GM19468 (cell line): ENCODE results near the gene CROCC2.

Experiments
- ATAC-seq: cut with Tn5 transposase; IDR thresholded peaks from one replicate; pipeline ENCODE4 v1.9.1; 2021; ENCODE audit warnings: mild to moderate bottlenecking, moderate library complexity, moderate number of reproducible peaks; ENCODE audit not compliant: unreplicated experiment; ENCODE audit errors: extremely low read depth

The CROCC2 gene

DNA sequence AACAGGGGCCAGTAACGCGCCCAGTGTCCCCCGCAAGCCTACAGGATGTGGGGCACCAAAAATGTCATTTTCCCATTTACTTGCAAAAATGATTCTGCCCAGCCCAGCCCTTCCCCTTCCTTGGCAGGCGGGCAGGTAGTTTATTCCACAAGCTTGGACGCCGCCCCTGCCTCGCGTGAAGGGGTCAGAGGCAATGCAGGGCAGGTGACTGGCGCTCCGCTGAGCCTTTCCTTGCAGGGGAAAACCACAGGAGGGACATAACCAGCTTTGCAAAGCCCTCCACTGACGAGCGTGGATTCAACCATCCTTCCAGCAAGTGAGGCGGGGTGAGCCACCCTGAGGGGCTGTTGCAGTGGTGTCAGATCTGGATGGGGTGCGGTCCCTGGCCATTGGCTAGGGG is 15.4 kb upstream of the CROCC2 start:
- no peak for ATAC-seq

DNA sequence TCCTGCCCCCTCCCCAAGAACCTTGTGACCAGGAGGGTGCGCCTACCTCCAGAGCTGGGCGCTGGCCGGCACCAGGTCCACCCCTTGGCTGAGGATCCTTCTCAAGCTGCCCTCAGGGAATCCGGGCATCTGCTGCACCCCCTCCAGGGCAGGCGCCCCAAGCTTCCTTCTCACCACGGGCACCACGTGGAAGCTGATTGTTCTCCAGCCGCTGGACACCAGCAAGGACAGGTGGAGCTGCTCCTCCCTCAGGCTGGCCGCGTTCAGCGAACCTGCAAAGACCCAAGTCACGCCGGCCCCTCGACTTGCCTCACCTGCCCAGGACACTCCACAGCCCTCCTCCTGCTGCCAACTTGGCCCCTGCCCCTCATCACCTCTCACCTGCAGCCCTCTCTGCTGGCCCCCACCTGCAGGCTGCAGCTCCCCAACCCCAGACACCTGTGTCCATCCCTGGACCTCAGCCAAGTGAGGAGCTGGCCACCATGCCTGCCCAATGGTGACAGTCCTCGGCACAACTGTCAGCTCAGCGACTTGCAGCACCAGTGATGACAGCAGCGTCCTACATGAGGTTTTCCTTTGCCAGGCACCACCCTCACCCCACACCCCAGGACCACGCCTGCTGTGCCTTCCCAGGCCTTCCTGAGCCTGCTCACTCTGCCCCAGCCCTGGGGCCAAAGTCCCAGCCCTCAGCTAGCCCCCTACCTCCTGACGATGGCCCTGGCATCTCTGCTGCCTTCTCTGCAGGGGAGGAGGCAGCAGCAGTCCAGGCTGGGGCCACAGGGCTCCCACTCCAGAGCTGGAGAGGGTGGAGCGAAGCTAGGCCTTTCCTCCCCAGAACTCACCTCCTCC is 14.4 kb upstream of the CROCC2 start:
- ATAC-seq: no peak

DNA sequence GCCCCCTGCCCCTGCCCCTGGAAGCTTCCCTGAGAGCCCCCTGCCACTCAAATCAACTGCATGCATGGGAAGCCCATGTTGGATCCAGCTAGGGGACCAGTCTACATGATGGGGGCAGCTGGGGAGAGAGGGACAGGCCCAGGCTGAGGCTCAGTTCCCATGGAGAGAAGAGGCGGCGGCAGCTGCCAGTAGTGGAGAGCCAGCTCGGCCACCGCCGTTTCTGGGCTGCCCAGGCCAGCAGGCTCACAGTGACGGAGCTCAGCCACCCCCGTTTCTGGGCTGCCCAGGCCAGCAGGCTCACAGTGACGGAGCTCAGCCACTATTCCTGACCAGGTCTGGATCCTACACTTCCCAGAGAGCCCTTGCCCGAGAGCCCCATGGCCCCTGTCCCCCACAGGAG is 13.8 kb upstream of the CROCC2 start:
- ATAC-seq: no peak

DNA sequence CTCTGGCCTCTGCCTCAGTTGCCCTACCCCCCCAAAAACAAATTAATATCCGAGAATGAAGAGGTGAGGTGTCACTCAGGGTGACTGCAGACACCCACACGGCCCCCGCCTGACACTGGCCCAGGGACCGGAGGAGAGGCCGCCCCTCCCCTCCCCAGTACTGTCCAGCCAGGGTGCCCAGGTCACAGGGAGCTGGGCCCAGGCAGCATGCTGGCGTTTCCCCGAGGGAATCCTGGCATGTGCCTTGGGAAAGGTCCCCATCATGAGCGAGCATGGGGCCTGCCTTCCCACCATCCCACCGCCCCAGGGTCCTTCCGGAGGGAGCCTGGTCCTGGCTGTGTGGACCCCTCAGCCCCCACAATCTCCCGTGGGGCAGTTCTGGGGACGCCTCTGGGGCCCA is 13.2 kb upstream of the CROCC2 start:
- no peak for ATAC-seq

DNA sequence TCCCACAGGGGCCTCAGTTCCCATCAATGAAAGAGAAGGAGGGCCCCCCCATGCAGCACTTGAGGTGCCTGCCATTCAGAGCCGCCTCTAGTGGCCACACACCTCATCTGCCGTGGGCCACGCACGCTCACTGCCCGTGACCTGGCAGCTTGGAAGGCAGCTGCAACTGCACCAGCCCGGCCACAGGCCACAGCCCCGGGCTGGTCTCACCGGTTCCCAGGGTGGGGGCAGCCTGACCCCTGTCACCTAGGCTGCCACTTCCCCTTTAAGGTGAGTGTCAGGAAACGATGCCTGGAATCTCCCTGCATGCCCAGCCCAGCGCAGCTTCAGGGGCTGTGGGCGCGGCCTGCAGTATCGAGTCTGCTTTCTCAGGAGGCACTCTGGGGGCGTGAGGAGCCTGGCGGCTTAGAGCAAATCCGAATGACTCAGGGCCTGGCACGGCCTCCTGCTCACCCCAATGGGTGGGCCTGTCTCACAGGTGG is 12.7 kb upstream of the CROCC2 start:
- no peak for ATAC-seq

DNA sequence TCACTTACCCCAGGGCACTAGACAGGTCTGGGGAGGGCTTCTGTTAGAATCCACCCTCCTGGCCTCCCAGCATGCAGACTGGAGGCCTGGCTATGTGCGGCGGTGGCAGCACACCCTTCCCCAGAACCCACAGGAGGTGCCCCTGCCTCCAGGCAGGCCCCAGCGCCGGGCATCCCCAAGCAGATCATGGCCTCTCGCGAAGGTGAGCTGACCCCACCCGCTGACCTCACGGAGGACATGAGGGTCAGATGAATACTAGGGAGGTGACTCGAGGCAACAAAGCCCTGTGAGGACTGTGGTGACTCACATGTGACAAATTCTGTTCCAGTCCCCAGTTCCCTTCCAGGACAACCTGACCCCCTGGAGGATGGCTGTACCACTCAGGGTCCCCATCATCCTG is 12.1 kb upstream of the CROCC2 start:
- no peak for ATAC-seq

DNA sequence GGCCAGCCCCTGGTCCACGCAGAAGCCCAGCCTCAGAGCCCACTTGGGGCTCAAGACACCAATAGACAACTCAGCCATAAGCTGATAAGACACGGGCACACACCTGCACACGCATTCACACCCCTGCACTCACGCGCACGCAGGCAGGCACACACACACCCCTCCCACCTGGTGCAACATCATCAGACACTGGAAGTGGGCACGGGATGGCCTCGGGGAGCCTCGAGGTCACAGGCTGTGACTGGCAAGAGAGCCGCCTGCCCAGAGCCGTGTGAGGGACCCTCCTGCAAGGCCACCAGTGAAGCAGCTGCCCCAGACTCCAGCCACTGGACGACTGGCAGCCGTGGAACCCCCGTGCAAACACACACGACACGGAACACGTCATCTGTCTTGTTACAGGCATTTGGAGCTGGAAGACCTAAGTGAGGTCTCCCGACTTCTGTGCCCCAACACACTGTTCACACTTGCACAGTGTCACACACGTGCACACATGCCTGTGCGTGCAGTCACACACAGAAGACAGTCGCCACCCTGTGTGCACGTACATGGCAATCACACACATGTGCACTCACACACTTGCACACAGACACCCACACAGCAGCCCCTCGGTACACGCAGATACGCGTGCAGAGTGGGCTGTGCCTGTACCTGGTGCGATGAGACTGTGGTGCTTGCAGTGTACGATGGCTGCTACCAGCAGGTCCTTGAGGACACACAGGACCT is 11.1 kb upstream of the CROCC2 start:
- ATAC-seq: no peak

DNA sequence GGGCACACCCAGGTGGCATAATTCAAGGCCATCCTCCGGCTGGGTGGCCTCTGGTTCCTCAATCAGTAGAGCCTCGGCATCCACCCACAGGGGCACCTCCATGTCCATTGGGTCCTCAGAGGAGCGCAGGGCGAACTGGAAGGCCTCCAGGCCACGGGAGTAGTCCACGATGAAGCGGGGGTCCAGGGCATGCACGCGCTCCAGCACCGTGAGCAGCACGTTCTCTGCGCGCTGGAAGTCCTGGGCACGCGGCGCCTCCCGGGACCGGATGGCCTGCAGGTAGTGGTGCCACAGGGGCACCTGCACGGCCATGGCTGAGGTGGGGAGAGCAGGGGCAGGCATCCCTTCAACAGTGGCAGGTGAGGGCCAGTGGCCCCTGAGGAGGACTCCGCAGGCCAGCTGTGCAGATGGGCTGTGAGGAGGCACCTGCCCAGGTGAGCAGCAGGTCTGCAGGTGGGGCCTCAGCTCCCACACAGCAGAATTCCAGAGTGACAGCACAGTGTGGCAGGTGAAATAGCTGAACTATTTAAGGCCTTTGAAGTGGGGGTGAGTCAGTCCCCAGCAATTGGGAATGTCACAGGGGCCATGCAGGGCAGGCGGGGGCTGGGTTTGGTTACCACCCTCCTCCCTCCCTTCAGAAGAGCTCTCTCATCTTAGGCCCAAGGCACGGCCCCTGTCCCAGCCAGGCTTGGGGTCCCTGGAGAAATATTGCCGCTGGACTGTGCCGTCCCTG is 10.3 kb upstream of the CROCC2 start, which contains the start of gene MAB21L4:
MAB21L4 (minus strand) TSS at position 501 of the 733 bp plus-strand sequence; CDS start at position 342, 159 bp downstream.
- ATAC-seq: no peak

DNA sequence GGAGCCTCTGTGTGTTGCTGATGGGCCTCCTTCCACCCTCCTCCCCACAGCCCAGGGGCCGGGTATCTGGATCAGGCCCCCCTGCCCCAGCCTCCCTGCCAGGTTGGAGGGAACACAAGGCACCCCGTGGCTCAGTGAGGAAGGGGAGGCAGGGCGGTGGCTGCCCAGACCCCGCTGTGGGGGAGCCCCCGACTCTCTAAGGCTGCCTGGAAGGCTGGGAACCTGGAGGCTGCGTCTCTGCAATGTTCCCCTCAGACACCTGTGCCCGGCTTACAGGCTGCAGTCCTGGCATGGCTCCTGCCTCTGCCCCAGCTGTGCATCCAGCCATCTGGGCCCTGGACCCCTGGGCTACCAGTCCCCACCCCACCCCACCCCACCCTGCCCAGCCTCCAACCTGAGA is 9.7 kb upstream of the CROCC2 start:
- no peak for ATAC-seq

DNA sequence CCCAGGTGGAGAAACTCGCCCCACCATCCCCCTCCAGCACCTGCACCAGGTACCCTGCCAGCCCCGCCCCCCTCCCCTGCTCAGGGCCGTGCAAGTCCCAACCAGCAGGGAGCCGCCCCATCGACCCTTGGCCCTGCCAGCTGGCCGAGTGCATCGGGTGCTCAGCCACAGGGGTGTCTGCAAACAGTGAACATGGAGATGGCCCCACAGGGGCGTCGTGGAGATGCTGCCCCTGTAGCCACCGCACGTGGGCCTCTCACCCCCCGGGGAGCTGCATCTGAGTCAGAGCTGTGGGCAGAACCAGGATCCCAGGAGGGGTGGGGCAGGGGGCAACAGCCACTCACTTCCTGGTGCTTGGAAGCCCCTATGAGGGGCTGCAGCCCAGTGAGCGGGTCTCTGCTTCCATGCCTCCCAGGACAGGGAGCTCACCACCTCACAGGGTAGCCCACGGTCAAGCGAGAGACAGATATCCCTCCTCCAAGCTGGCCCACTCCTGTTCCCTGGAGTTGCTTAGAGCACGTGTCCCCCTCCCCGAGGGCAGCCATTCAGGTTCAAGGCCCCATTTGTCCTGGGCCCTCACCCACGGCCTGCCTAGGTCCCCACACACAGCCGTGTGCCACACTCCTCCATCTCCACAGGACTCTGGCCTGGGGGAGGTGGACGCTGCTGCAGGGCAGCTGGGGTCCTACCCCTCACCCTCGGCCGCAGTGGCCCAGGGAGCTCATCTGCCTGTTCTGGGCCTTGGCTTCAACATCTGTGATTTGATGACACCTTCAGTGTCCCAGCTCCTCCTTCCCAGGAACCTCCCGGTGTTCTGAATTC is 9.1 kb upstream of the CROCC2 start:
- ATAC-seq: no peak

DNA sequence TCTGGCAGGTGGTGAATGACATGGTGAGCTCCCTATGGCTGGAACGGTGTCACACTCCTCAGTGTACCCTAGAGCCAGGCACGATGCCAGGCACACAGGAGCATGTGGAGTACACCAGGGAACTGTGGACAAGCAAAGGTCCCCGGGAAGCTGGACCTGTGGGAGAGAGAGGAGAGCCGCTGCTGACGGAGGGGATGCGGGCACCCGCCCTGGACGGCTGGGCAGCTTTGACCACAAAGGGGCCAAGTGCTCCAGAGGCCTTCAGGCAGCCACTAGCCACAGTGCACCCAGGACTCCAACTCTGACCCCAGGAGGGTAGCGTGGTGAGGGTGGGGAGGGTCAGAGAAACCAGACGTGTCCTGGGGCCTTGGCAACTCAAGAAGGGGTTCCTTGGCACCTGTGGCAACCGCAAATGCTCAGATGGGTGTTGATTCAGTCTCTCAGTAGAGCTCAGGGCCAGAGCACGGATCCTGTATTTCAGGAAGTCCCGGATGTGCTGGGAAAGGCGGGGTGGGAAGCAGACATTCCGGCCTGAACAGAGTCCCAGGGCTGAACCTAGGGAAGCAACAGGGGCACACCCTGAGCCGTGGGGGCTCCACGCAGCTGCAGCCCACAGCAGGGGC is 7.9 kb upstream of the CROCC2 start:
- no peak for ATAC-seq

DNA sequence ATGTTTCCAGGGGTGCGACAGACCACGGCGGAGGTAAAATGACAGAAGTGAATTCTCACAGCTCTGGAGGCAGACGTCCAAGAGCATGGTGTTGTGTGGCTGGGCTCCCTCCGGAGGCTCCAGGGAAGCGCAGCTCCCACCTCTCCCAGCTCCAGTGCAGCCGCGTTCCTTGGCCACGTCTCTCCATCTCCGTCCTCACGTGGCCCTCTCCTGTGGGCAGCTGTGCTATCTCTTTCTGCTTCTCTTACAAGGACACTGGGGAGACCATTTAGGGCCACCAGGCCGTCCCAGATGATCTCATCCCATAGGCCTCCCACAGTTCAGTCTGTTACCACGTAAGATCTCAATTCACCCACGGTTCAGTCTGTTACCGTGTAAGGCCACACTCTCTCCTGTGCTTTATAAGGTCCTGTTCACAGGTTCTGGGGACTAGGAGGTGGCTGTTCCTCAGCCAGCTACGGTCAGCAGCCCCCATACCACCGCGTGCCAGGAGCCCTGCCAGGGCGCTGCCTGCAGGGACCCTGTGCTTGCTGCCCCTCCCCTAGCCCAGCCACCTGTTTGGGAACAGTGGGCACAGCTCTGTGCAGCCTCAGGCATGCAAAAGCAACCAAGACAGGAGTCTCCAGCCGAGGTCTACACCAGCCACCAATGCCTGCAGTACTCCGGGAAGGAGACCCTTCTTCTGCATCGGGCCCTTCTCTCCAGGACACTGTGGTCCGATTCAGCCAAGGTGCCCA is 7.2 kb upstream of the CROCC2 start:
- no peak for ATAC-seq

DNA sequence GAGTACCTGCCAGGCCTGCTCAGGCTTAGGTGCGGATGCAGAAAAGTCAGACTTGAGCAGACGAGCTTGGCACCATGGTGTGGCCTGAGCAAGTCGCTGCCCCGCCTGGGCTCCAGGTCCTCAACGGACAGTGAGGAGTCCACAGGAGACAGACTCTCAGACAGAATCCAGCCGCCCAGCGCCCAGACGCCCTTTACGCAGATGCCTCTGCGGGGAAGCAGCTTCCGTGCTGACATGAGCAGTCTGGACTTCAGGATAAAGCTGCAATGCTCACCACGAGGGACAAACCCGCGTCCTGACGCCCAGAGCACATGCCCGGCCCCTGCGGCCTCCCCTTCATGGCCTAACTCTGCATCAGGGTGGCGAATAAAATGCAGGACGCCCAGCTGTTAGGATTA is 6.7 kb upstream of the CROCC2 start:
- no peak for ATAC-seq

DNA sequence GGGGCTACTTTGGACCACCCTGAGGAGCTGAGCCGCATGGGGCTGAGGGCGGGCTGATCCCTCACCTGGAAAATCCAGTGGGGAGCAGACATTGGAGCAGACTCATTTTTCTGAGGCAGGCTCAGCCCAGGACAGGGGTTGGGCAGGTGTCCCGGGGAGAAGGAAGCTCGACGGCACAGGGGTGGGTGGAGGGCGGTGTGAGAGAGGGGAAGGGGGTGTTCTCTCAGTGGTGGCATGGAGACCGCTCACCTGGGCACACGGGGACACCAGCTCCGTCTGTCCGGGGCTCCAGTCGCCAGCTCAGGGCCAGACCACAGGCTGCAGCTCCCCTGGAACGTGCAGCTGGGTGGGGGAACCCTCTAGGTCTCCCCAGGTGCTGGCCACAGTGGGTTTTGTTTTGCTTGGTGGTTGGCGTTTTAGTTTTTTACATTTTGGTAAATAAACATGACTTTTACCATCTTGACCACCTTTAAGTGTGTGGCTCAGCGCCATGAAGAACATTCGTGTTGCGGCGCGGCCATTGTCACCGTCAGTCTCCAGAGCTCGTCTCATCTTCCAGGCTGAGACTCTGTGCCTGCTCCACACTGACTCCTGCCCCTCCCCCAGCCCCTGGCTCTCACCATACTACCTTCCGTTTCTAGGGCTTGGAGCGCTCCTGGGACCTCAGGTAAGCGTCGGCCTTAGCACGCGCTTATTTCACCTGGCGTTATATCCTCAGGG is 5.8 kb upstream of the CROCC2 start:
- no peak for ATAC-seq

DNA sequence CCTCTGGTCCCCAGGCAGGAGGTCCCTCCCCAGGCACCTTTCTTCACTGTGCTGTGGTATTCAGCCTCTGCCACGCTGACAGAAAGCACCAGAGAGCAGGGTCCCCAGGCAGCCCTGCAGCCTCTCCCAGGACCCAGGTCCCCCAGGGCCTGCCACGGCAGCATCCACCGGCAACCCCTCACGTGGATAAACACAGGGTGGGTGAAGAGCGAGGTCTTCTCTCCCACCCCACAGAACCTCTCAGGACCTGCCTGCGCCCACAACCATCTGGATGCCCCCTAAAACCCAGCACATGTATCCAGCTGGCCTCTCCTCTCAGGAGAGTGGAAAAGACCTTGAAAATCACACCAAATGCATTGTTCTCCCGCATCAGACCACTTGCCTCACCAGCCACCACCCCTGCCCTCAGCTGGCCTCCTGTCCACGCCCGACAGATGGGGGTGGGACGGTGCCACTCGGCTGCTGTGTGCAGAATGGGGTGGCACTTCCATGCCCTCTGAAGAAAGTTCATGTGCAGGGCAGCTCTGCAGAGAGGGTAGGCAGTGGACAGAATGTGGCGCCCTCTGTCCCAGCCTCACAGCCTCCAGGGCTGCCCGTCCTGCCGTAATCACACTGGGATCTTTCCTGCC is 4.0 kb upstream of the CROCC2 start:
- ATAC-seq: no peak

DNA sequence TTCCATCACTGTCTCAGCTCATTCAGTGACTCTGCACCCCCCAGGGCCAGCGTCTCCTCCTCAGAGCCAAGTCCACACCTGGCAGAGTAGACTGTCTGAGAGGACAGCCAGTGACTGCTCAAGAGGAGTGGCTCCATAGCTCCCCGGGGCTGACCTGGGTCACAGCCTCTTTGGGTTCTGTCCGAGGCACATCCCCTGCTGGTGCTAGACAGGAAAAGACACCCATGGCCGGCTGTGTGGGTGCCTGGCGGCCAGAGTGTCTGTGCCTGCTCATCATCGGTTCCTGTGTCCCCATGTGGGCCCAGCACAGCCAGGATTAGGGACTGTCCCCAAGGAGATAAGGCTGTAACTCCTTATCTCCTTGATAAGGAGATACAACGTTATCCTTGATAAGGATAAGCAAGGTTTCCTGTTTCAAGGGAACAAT is 3.5 kb upstream of the CROCC2 start:
- no peak for ATAC-seq

DNA sequence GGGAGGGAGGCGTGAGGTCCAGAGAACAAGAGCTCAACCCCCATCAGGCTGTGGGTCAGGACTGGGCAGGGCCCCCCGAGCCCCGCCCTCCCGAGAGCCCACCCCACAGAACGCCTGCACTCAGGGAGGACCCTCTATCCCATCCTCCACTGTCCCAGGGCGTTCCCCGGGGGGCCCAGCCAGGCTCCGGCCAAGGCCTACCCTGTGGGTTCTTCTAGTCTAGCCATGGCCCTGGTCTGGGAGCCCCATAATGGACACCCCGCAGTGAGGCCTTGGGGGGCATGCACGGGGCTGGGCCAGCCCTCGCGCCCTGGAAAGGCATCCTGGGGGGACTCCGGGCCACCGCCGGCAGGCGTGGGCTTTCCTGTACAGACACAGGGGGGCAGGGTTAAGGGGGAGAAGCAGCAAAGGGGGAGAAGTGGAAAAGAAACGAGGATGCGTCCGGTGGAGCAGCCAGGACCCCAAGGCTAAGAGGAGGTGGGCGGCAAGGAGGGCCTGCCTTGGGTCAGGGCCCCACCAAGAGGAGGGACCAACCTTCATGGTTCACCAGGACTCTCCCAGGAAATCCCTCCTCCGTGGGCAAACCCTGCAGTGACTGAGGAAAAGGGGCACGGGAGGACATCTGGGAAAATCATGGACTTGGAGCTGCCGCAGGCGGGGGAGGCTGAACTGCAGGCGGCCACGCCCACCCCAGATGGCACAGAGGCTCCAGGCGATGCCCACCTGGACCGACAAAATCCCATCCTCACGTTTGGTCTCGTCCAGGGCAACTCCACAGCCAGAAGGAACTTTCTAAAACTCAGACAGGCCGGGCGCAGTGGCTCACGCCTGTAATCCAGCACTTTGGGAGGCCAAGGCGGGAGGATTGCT is 2.7 kb upstream of the CROCC2 start:
- ATAC-seq: no peak
